Esophagus muscularis mucosa (tissue), 4 donors: ENCODE results near the gene NAB1. TPM values are rescaled to one million over a fixed set of nuclear protein-coding genes. Genes with fewer than 3 reads are reported as not detected.
"Not testable (repeated sequence)": the region's sequence is repeated elsewhere in the genome, so short reads cannot be mapped to it uniquely, and the experiment has no call there.

Source experiments
- DNase-seq: peaks from one replicate; pipeline ENCODE4 v3.0.0-alpha.2; 2017; ENCODE audit errors: extremely low spot score
- H3K27ac ChIP-seq, 4 donors: fragments of 200-600 bp; sonication (generic); replicated peaks in 1 of 4; 1 replicate in 3 of 4; 2 replicates in 1 of 4; pipeline ENCODE4 v1.5.1; 2016 to 2019; ENCODE audit warnings: mild to moderate bottlenecking in 1 of 4
- H3K27me3 ChIP-seq, 4 donors: fragments of 200-600 bp; sonication (generic); one replicate each; pipeline versions ENCODE4 v1.5.1 to v1.6.0; 2016 to 2019
- H3K36me3 ChIP-seq, 4 donors: fragments of 200-600 bp; sonication (generic); one replicate each; pipeline ENCODE4 v1.5.1; 2016 to 2019
- H3K4me1 ChIP-seq, 4 donors: fragments of 200-600 bp; sonication (generic); one replicate each; pipeline ENCODE4 v1.5.1; 2016 to 2019
- H3K4me3 ChIP-seq, 4 donors: fragments of 200-600 bp; sonication (generic); 1 replicate in 2 of 4; 2 replicates in 2 of 4; pipeline ENCODE4 v1.5.1; 2016 to 2019; ENCODE audit warnings: mild to moderate bottlenecking in 4 of 4, moderate library complexity in 1 of 4
- H3K9me3 ChIP-seq, 4 donors: fragments of 200-600 bp; sonication (generic); 1 replicate in 3 of 4; 2 replicates in 1 of 4; pipeline ENCODE4 v1.5.1; 2016 to 2019
- EP300 ChIP-seq: sonication (generic); formaldehyde crosslinking; IDR thresholded peaks from one replicate; pipeline ENCODE4 v1.6.1; 2017; ENCODE audit warnings: antibody characterized with exemption
- POLR2A ChIP-seq: fragments of 450-650 bp; IDR thresholded peaks from one replicate; pipeline ENCODE4 v1.6.1; 2017; ENCODE audit warnings: antibody characterized with exemption, moderate library complexity, mild to moderate bottlenecking, low read depth
- POLR2AphosphoS5 ChIP-seq, 2 donors: sonication (generic); formaldehyde crosslinking; IDR thresholded peaks; one replicate each; pipeline ENCODE4 v1.6.1; 2017; ENCODE audit warnings: antibody characterized with exemption in 2 of 2
- WGBS: methylation state at CpG from one replicate; pipeline ENCODE4 v1.1.5; 2018; 5-methylcytosine and 5-hydroxymethylcytosine counted together
- intact Hi-C: fragments of 100-400 bp; cut with DNase I; formaldehyde crosslinking; loops from one replicate; pipeline ENCODE4 v1.15.1; 2023
- total RNA-seq, 4 donors: library from RNA; depleted of rRNA; stranded (reverse); fragments of >200 nt; gene quantifications; one replicate each; pipeline versions ENCODE4 v1.1.0 to v1.2.1, GENCODE V29; 2016
- TF ChIP-seq, protein P1 (sequence below), 3 experiments: fragments of 200-600 bp in 2 of 3; fragments of 450-650 bp in 1 of 3; sonication (generic) in 2 of 3; IDR thresholded peaks; one replicate each; pipeline ENCODE4 v1.5.1; 2017 to 2019; ENCODE audit warnings: antibody characterized with exemption in 3 of 3, mild to moderate bottlenecking in 2 of 3, moderate library complexity in 1 of 3

NAB1 gene
- total RNA-seq, 4 donors from 2014 or later = 59.8 to 88.5 (median 78.8) TPM

DNA sequence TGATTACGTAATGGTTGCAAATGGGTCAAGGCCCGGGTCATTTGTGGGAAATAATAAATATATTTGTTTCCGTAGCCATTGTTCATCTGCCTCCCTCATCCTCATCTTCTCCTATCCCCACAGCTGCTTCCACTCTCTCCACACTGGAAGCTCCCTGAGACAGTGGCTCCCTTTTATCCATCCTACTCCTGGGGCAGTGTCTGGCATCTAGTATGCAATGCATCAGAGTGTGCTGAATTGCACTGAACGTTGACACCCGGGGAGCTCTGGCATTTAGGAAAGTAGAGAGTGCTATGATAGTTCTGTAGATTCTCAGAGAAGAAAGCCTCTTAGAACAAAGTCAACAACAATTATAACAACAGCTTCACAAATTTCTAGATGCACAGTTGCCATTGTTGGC is 45.5 kb upstream of the NAB1 start:
- 61% methylated on average over 5 of the region's 5 CpGs for WGBS
- Histone ChIP-seq H3K27me3 (no peaks in the 10 kb centered on the region), H3K4me3 (no peak overlapping the region), H3K36me3 (no peaks in the 10 kb centered on the region), H3K4me1 (peaks cover 0 to 8% (median 0%) of the 10 kb centered on the region in 4 donors), H3K27ac (no peak overlapping the region), H3K9me3 (no peaks in the 10 kb centered on the region)
- no peak for TF ChIP-seq EP300
- TF ChIP-seq POLR2AphosphoS5 (IDR thresholded peaks at IDR 0.05) = no peak
- TF ChIP-seq, protein P1, sequence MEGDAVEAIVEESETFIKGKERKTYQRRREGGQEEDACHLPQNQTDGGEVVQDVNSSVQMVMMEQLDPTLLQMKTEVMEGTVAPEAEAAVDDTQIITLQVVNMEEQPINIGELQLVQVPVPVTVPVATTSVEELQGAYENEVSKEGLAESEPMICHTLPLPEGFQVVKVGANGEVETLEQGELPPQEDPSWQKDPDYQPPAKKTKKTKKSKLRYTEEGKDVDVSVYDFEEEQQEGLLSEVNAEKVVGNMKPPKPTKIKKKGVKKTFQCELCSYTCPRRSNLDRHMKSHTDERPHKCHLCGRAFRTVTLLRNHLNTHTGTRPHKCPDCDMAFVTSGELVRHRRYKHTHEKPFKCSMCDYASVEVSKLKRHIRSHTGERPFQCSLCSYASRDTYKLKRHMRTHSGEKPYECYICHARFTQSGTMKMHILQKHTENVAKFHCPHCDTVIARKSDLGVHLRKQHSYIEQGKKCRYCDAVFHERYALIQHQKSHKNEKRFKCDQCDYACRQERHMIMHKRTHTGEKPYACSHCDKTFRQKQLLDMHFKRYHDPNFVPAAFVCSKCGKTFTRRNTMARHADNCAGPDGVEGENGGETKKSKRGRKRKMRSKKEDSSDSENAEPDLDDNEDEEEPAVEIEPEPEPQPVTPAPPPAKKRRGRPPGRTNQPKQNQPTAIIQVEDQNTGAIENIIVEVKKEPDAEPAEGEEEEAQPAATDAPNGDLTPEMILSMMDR (IDR thresholded peaks at IDR 0.05) = no peak
- no peak for TF ChIP-seq POLR2A
- peak; percentile 74 for DNase-seq
- intact Hi-C loops = no loop called here

DNA sequence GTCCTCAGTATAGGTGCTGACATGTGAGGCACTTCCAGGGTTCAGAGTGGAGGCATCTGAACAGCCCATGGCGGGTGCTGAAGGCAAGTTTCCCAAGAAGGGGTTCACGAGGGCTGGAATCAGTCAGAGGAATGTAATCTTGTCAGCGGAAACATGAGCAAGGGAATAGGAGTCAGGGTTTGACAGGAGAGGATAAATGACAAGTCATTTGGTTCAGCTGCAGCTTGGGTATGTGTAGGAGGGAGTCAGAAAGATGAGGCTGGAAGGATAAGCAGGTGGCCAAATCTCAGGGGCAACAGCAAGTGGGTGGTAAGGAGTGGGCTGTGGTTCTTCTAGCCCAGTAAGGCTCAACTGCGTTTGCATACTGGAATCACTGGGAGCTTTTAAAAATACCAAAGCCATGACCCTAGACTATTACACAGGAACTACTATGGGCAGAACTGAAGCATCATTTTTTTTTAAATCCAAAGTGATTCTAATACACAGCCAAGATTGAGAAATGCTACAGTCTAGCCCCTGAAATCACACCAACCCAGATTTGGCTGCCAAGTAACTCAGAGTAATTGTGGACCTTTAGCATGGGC is 41.8 kb upstream of the NAB1 start:
- no peak overlapping the region for H3K4me3 ChIP-seq
- H3K36me3 ChIP-seq = no peaks in the 10 kb centered on the region
- peak; percentile 53 for DNase-seq
- 47% methylated on average over 4 of the region's 4 CpGs for WGBS
- H3K27ac ChIP-seq = no peak overlapping the region
- H3K9me3 ChIP-seq = no peaks in the 10 kb centered on the region
- TF ChIP-seq POLR2AphosphoS5 (IDR thresholded peaks at IDR 0.05) (no peak), POLR2A (no peak), EP300 (no peak)
- TF ChIP-seq, protein P1 (IDR thresholded peaks at IDR 0.05) = no peak
- H3K27me3 ChIP-seq = no peaks in the 10 kb centered on the region
- intact Hi-C loops = no loop called here
- H3K4me1 ChIP-seq = peaks cover 0 to 8% (median 0%) of the 10 kb centered on the region in 4 donors

DNA sequence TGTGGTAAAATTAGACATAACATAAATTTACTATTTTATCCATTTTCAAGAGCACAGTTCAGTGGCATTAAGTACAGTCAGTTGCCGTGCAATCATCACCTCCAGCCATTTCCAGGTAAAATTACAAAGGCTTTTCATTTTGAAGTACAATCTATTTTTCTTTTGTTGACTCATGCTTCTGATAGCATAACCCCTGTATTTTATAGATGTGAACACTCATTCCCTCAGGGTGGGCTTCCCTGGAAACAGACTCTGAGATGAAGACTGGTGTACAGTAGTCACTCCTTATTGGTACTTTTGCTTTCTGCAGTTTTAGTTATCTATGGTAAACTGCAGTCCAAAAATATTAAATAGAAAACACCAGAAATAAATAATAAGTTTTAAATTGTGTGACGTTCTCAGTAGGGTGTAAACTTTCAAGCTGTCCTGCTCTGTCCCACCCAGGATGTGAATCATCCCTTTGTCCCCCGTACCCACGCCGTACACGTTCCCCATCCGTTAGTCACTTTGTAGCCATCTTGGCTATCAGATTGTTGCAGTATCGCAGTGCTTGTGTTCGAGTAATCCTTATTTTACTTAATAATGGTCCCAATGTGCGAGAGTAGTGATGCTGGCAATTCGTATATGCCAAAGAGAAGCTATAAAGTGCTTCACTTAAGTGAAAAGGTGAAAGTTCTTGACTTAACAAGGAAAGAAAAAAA is 41.1 kb upstream of the NAB1 start:
- H3K9me3 ChIP-seq = no peaks in the 10 kb centered on the region
- H3K4me3 ChIP-seq = no peak overlapping the region
- 76% methylated on average over 11 of the region's 11 CpGs for WGBS
- peak; percentile 45 for DNase-seq
- peaks cover 0 to 8% (median 0%) of the 10 kb centered on the region in 4 donors for H3K4me1 ChIP-seq
- TF ChIP-seq, protein P1 (IDR thresholded peaks at IDR 0.05) = no peak
- TF ChIP-seq POLR2AphosphoS5 (IDR thresholded peaks at IDR 0.05) (no peak), POLR2A (no peak), EP300 (no peak)
- no peaks in the 10 kb centered on the region for H3K27me3 ChIP-seq
- intact Hi-C loops = no loop called here
- H3K27ac ChIP-seq = no peak overlapping the region
- no peaks in the 10 kb centered on the region for H3K36me3 ChIP-seq

DNA sequence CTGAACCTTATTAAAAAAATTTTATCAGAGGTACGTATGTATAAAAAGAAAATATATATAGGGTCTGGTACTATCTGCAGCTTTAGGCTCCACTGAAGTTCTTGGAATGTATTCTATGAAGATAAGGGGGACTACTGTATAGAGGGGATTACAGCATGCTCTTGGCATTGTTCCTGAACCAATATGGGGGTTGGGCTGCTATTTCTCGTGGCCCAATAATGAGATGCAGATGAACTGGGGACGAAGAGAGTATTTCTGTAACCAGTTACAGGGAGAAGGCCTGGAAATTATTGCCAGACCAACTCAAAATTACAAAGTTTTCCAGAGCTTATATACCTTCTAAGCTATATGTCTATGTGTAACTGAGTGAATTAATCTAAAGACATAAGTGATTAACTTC is 40.0 kb upstream of the NAB1 start:
- H3K4me1 ChIP-seq, H3K27ac ChIP-seq, H3K27me3 ChIP-seq, H3K9me3 ChIP-seq, DNase-seq, intact Hi-C loops, H3K4me3 ChIP-seq, H3K36me3 ChIP-seq: not testable (repeated sequence)
- WGBS = 86% methylated on average over 3 of the region's 3 CpGs

DNA sequence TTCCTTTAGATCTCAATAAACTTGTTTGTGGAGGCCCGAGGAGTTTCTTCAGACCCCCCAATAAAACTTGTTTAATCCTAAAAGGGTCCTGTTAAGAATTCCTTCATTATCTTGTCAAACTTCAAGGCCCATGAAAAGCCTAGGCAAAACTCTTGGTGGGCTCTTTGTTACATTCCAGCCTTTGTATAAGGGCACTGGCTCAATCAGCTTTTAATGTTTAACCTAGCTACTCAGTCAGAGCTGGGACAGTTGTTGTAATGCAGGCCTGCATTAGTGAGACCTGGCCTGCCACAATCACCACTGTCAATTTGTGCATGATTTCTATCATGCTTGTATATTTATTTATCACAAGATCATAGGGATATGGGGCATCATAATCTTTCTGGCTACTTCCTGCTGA is 39.5 kb upstream of the NAB1 start:
- DNase-seq, H3K4me3 ChIP-seq, H3K4me1 ChIP-seq, H3K9me3 ChIP-seq, H3K36me3 ChIP-seq, intact Hi-C loops, H3K27me3 ChIP-seq, H3K27ac ChIP-seq: not testable (repeated sequence)
- 81% methylated on average over 1 of the region's 1 CpG for WGBS

DNA sequence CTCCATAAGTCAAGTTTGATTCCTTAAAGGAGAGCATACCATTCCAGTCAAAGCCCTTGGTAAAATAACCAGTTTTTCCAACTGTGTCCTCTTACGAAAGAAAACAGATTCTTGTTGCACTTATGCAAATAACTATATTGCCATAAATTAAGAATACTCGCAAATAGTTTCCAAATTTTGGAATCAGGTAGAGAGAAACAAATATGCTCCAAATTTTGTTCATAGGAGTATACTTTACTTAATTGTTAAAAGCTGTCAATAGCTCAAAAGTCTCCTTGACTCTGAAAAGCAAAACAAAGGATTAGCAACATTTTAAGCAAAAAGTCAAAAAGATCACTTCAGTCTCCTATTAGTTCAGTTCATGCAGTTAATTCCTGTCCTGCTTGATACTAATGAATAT is 38.4 kb upstream of the NAB1 start:
- H3K27me3 ChIP-seq, DNase-seq, H3K4me3 ChIP-seq: not testable (repeated sequence)

More for the DNA sequence above, 38.4 kb upstream of the NAB1 start:
- H3K36me3 ChIP-seq, H3K9me3 ChIP-seq, H3K4me1 ChIP-seq, intact Hi-C loops, H3K27ac ChIP-seq: not testable (repeated sequence)
- 92% methylated on average over 2 of the region's 2 CpGs for WGBS
